ENCODE results near the gene XKRX.

Gene XKRX

GRCh38 chrX:100928660-100929613 lies at the start of gene XKRX:
Gene XKRX (minus strand): TSS chrX:100928917. CDS start chrX:100928304, 613 bp downstream.
- Mint-ChIP-seq H3K9me3 (peaks cover 6% of the 10 kb centered on the region), H3K4me1 (peaks cover 32% of the 10 kb centered on the region), H3K27me3 (no peaks in the 10 kb centered on the region), H3K4me3 (peak within 1 kb of the TSS; percentile 91), H3K27ac (peak within 1 kb of the TSS; percentile 88), H3K36me3 (no peaks in the 10 kb centered on the region)
- ATAC-seq, result peak; percentile 80

DNA sequence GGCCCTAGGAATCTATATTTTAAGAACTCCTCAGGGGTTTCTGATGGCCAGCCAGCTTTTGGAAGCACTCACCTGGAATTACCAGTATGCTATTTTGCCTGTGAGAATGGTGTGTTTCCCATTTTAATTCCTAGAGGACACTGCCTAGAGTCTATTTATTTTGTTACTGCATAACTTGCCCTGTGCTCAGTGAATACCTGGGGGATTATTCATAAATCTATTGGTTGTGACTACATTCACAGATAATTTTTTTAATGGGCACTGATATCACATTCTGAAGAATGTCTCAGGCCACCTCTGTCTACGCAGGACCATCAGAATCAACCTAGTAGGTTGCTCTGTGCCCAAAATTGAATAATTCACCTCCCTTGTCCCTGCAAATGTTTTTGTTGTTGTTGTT lies 47.5 kb upstream of the XKRX start:
- no peak for ATAC-seq
- no peak overlapping the region for H3K27ac Mint-ChIP-seq
- no peaks in the 10 kb centered on the region for H3K27me3 Mint-ChIP-seq
- H3K36me3 Mint-ChIP-seq, result peaks cover 21% of the 10 kb centered on the region
- no peaks in the 10 kb centered on the region for H3K4me1 Mint-ChIP-seq
- H3K4me3 Mint-ChIP-seq, result no peak overlapping the region
- H3K9me3 Mint-ChIP-seq, result no peaks in the 10 kb centered on the region

- Mint-ChIP-seq H3K27ac (no peak overlapping the region), H3K36me3 (peaks cover 21% of the 10 kb centered on the region), H3K4me1 (no peaks in the 10 kb centered on the region), H3K9me3 (no peaks in the 10 kb centered on the region), H3K27me3 (no peaks in the 10 kb centered on the region), H3K4me3 (no peak overlapping the region)
- no peak for ATAC-seq
Measured at GRCh38 chrX:100975212-100975611, 46.5 kb upstream of the XKRX start.

- Mint-ChIP-seq H3K4me3 (no peak overlapping the region), H3K27me3 (no peaks in the 10 kb centered on the region), H3K4me1 (no peaks in the 10 kb centered on the region), H3K27ac (no peak overlapping the region), H3K9me3 (no peaks in the 10 kb centered on the region), H3K36me3 (peaks cover 11% of the 10 kb centered on the region)
- no peak for ATAC-seq
Measured at GRCh38 chrX:100973411-100973810, 44.7 kb upstream of the XKRX start.

DNA sequence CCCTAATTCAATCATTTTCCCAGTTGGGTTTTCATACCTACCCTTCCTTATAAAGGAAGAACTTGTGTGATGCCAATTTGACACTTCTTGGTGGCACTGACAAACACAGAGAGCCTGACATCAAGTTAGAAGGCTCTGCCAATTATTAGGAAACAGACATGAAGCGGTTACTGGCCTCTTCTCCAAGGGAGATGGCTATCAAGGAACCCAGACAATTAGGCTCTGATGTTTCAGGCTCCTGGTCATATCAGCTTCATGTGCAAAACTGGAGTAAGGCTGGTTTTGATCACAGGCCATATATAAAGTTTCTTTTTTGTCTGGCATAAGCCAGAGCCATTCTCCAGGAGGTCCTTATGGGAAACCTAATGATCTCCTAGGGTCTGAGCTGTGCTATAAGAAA lies 41.2 kb upstream of the XKRX start:
- H3K4me3 Mint-ChIP-seq, result no peak overlapping the region
- H3K9me3 Mint-ChIP-seq, result no peaks in the 10 kb centered on the region
- no peak for ATAC-seq
- no peaks in the 10 kb centered on the region for H3K27me3 Mint-ChIP-seq
- no peaks in the 10 kb centered on the region for H3K4me1 Mint-ChIP-seq
- H3K27ac Mint-ChIP-seq, result no peak overlapping the region
- peaks cover 2% of the 10 kb centered on the region for H3K36me3 Mint-ChIP-seq

DNA sequence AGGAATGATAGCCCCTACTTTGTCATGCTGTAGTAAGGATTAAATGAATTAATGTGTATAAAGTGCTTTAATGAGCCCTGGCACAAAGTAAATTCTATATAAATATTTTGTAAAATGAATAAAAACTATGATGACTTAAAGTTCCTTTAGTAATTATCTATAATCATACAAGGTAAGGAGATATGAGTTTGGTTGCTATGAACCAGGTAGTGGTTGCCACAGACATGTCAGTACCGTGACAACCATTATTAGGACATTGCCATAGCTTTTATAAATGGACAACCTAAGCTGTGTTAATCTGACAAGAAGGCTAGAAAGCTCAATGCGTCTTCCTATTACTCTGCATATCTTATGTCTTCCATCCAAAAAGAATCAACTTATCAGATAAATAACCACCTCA lies 40.7 kb upstream of the XKRX start, which contains the start of gene ARL13A:
TSS of gene ARL13A (plus strand) at position 301 of the 400 bp plus-strand sequence. CDS start 3,982 bp downstream, outside the sequence.
- Mint-ChIP-seq H3K36me3 (no peaks in the 10 kb centered on the region), H3K9me3 (no peaks in the 10 kb centered on the region), H3K27me3 (no peaks in the 10 kb centered on the region), H3K4me3 (no peak within 1 kb of the TSS), H3K4me1 (no peaks in the 10 kb centered on the region), H3K27ac (no peak within 1 kb of the TSS)
- no peak for ATAC-seq

GRCh38 chrX:100964362-100964761 lies 35.6 kb upstream of the XKRX start:
- H3K4me1 Mint-ChIP-seq, result no peaks in the 10 kb centered on the region
- H3K4me3 Mint-ChIP-seq, result no peak overlapping the region
- no peak for ATAC-seq
- H3K9me3 Mint-ChIP-seq, result no peaks in the 10 kb centered on the region
- H3K27me3 Mint-ChIP-seq, result no peaks in the 10 kb centered on the region
- H3K27ac Mint-ChIP-seq, result no peak overlapping the region
- no peaks in the 10 kb centered on the region for H3K36me3 Mint-ChIP-seq

DNA sequence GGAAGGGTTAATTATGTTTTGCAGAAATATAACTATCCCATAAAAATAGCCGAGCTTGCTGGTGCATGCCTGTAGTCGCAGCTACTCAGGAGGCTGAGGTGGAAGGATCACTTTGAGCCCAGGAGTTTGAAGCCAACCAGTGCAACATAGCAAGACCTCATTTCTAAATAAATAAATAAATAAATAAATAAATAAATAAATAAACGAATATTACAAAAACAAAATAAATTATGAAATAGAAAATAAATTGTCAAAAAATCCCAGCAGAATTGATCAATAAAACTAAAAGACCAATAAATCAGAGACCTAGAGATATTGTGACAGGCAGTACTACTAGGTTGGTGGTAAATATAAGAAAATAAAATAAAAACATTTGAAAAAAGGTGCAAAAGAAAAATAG lies 34.1 kb upstream of the XKRX start:
- ATAC-seq, result no peak
- Mint-ChIP-seq H3K27me3 (no peaks in the 10 kb centered on the region), H3K36me3 (no peaks in the 10 kb centered on the region), H3K9me3 (no peaks in the 10 kb centered on the region), H3K27ac (no peak overlapping the region), H3K4me1 (no peaks in the 10 kb centered on the region), H3K4me3 (no peak overlapping the region)

- H3K4me1 Mint-ChIP-seq, result no peaks in the 10 kb centered on the region
- no peak overlapping the region for H3K4me3 Mint-ChIP-seq
- H3K27me3 Mint-ChIP-seq, result no peaks in the 10 kb centered on the region
- no peak for ATAC-seq
- no peak overlapping the region for H3K27ac Mint-ChIP-seq
- no peaks in the 10 kb centered on the region for H3K9me3 Mint-ChIP-seq
- H3K36me3 Mint-ChIP-seq, result peaks cover 5% of the 10 kb centered on the region
Measured at GRCh38 chrX:100948557-100948956, 19.8 kb upstream of the XKRX start.

DNA sequence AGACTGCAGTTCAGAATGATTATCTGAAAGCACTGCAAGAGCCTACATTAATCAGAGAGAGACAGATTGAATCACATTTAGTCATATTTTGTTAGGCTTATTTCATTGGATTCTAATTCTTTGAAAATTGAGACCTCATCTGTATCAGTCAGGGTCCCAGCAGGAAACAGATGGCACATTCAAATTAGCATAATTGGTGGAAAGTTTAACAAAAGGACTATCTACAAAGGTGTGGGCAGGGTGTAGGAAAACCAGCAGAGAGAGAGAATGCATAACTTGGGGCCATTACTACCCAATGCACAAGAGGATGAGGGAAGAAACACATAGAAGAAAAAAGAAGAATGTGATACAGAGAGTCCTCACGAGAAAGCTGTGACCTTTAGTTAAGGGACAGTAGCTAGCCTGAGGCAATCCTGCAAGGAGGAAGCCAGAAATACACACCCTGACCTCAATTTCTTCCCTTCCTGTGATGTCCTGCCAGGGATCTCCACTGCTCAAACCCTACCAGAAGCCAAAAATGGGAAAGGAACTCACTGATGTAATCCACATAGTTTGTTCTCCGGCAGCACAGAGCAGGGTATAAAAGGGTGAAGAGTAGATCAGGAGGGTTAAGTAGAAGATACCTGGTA lies 17.7 kb upstream of the XKRX start:
- Mint-ChIP-seq H3K36me3 (peaks cover 5% of the 10 kb centered on the region), H3K27me3 (no peaks in the 10 kb centered on the region), H3K27ac (no peak overlapping the region), H3K9me3 (no peaks in the 10 kb centered on the region), H3K4me3 (no peak overlapping the region), H3K4me1 (no peaks in the 10 kb centered on the region)
- ATAC-seq, result no peak

- no peaks in the 10 kb centered on the region for H3K27me3 Mint-ChIP-seq
- H3K27ac Mint-ChIP-seq, result no peak overlapping the region
- H3K4me3 Mint-ChIP-seq, result no peak overlapping the region
- no peaks in the 10 kb centered on the region for H3K4me1 Mint-ChIP-seq
- no peaks in the 10 kb centered on the region for H3K9me3 Mint-ChIP-seq
- peaks cover 5% of the 10 kb centered on the region for H3K36me3 Mint-ChIP-seq
- ATAC-seq, result no peak
Measured at GRCh38 chrX:100944601-100945000, 15.9 kb upstream of the XKRX start.

- ATAC-seq, result no peak
- no peaks in the 10 kb centered on the region for H3K27me3 Mint-ChIP-seq
- H3K27ac Mint-ChIP-seq, result no peak overlapping the region
- H3K4me1 Mint-ChIP-seq, result no peaks in the 10 kb centered on the region
- H3K36me3 Mint-ChIP-seq, result no peaks in the 10 kb centered on the region
- H3K9me3 Mint-ChIP-seq, result no peaks in the 10 kb centered on the region
- H3K4me3 Mint-ChIP-seq, result no peak overlapping the region
Measured at GRCh38 chrX:100939333-100939732, 10.6 kb upstream of the XKRX start.

GRCh38 chrX:100935767-100936166 lies 7.0 kb upstream of the XKRX start:
- H3K4me1 Mint-ChIP-seq, result peaks cover 18% of the 10 kb centered on the region
- H3K27ac Mint-ChIP-seq, result no peak overlapping the region
- no peak overlapping the region for H3K4me3 Mint-ChIP-seq
- peaks cover 6% of the 10 kb centered on the region for H3K9me3 Mint-ChIP-seq
- H3K36me3 Mint-ChIP-seq, result no peaks in the 10 kb centered on the region
- no peaks in the 10 kb centered on the region for H3K27me3 Mint-ChIP-seq
- ATAC-seq, result no peak

GRCh38 chrX:100931925-100932285 lies 3.2 kb upstream of the XKRX start:
- H3K9me3 Mint-ChIP-seq, result peaks cover 6% of the 10 kb centered on the region
- peaks cover 27% of the 10 kb centered on the region for H3K4me1 Mint-ChIP-seq
- peak overlapping the region; percentile 88 for H3K27ac Mint-ChIP-seq
- H3K36me3 Mint-ChIP-seq, result no peaks in the 10 kb centered on the region
- H3K27me3 Mint-ChIP-seq, result no peaks in the 10 kb centered on the region
- peak overlapping the region; percentile 50 for H3K4me3 Mint-ChIP-seq
- peak; percentile 77 for ATAC-seq

DNA sequence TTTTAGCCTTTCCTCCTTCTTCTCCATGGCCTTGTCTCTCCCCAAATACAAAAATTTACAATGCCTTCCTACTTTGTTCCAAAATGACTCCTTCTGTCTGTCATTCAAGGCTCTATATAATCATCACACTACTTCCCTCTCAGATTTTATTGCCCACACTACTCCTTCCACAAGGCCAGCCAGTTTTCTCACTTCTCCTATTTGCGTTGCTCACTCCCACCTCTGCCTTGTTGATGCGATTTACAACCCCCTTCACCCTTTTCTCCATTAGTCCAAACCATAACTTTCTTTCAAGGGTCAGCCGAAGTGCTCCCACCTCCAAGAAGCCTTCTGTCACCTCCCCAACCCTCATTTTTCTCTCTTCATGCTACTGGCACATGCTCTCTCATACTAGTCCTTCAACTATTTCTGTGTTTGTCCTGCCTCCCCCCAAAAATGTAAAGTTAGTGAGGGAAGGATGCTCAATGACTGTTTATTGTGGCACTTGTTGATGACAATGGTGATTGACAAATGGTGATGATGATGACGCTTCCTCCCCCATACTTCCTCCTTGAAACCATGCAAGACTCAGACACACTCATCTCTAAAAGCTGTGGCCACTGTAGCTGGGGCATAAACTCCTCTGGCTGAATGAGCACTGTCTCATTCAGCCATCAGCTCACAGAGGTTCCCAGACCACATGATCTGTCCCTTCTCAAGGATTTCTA lies 2.7 kb upstream of the XKRX start:
- H3K9me3 Mint-ChIP-seq, result peaks cover 6% of the 10 kb centered on the region
- ATAC-seq, result peak; percentile 89
- no peaks in the 10 kb centered on the region for H3K36me3 Mint-ChIP-seq
- H3K27me3 Mint-ChIP-seq, result no peaks in the 10 kb centered on the region
- H3K4me1 Mint-ChIP-seq, result peaks cover 31% of the 10 kb centered on the region
- H3K27ac Mint-ChIP-seq, result peak overlapping the region; percentile 88
- peak overlapping the region; percentile 61 for H3K4me3 Mint-ChIP-seq

Data from stimulated activated memory B cell treated with anti-CD40 and anti-IgM and Interleukin-4, amounts not matched to agents 10 μg/mL and 1 μg/mL and 100 μg/mL, for 72 hours (primary cell).